Measurements from ENCODE around the gene HNRNPA1L2. TPM values are rescaled to one million over a fixed set of nuclear protein-coding genes. Genes with fewer than 3 reads are reported as not detected.
"Not testable (repeated sequence)": the region's sequence is repeated elsewhere in the genome, so short reads cannot be mapped to it uniquely, and the experiment has no call there.

HNRNPA1L2 gene
- total RNA-seq, 1 donor from 2014 or later: 9.3 TPM

DNA sequence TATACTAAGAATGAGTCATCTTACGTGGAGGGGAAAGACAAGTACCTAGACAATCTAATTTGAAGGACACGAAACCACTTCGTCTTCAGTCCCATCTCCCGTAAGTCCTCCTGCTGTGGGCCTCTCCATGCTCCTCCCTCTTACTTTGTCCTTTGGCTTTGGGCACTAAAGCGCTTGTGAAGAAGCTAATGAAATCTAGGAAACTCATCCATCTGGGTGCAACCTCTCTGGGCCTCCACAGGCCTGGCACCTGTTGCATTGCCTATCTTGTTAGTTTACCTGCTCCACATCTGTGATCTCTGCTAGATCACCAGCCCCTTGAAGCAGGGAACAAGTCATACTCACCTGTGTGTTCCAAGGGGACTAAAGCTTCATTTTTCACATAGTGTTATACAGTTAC, 32.1 kb upstream of the HNRNPA1L2 start:
- H3K27me3 Mint-ChIP-seq (ENCODE audit: low read depth): peaks cover 12% of the 10 kb centered on the region
- H3K4me1 Mint-ChIP-seq (ENCODE audit: low read depth); H3K4me3 Mint-ChIP-seq (ENCODE audit: low read depth); H3K36me3 Mint-ChIP-seq (ENCODE audit: low read depth); H3K27ac Mint-ChIP-seq; H3K9me3 Mint-ChIP-seq; intact Hi-C loops (cut with micrococcal nuclease); DNase-seq (ENCODE audit: low spot score): not testable (repeated sequence)

DNA sequence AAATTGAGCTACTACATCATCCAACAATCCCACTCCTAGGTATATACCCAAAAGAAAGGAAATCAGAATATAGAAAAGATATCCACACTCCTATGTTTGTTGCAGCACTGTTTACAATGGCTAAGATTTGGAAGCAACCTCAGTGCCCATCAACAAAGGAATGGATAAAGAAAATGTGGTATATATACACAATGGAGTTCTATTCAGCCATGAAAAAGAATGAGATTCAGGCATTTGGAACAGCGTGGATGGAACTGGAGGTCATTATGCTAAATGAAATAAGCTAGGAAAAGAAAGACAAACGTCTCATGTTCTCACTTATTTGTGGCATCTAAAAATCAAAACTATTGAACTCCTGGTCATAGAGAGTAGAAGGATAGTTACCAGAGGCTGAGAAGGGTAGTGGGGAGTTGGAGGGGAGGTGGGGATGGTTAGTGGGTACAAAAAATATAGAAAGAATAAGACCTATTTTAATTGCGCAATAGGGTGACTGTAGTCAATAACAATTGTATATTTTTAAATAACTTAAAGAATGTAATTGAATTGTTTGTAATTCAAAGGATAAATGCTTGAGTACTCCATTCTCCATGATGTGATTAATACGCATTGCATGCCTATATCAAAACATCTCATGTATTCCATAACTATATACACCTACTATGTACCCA, 27.0 kb upstream of the HNRNPA1L2 start:
- Mint-ChIP-seq H3K27ac (no peak overlapping the region), H3K27me3 (ENCODE audit: low read depth) (peaks cover 11% of the 10 kb centered on the region), H3K36me3 (ENCODE audit: low read depth) (no peaks in the 10 kb centered on the region), H3K4me1 (ENCODE audit: low read depth) (peaks cover 16% of the 10 kb centered on the region), H3K4me3 (ENCODE audit: low read depth) (peak overlapping the region; percentile 52), H3K9me3 (no peaks in the 10 kb centered on the region)
- intact Hi-C loops (cut with micrococcal nuclease): no loop called here
- no peak for DNase-seq (ENCODE audit: low spot score)

DNA sequence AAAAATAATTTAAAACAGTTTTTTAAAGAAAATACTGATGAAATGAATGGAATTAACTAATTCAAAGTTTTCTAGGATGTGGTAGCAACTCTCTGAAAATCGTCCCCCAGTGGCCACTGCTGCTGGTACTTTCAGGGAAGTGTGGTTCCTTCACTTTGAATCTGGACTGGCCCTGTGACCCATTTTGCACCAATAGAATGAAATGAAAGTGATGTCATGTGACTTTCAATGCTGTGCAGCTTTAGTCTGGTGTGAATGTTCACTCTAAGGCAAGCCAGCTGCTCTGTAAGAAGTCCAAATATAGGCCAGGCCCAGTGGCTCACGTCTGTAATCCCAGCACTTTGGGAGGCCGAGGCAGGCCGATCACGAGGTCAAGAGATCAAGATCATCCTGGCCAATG, 26.4 kb upstream of the HNRNPA1L2 start:
- H3K4me3 Mint-ChIP-seq (ENCODE audit: low read depth): peak overlapping the region; percentile 77
- peaks cover 16% of the 10 kb centered on the region for H3K4me1 Mint-ChIP-seq (ENCODE audit: low read depth)
- DNase-seq (ENCODE audit: low spot score): no peak
- intact Hi-C loops (cut with micrococcal nuclease): loop anchor here (2.0 kb wide), 1 partner anchor 161 kb away; the partner anchor contains the start of gene CKAP2
- H3K36me3 Mint-ChIP-seq (ENCODE audit: low read depth): no peaks in the 10 kb centered on the region
- H3K9me3 Mint-ChIP-seq: no peaks in the 10 kb centered on the region
- H3K27me3 Mint-ChIP-seq (ENCODE audit: low read depth): peaks cover 11% of the 10 kb centered on the region
- no peak overlapping the region for H3K27ac Mint-ChIP-seq

DNA sequence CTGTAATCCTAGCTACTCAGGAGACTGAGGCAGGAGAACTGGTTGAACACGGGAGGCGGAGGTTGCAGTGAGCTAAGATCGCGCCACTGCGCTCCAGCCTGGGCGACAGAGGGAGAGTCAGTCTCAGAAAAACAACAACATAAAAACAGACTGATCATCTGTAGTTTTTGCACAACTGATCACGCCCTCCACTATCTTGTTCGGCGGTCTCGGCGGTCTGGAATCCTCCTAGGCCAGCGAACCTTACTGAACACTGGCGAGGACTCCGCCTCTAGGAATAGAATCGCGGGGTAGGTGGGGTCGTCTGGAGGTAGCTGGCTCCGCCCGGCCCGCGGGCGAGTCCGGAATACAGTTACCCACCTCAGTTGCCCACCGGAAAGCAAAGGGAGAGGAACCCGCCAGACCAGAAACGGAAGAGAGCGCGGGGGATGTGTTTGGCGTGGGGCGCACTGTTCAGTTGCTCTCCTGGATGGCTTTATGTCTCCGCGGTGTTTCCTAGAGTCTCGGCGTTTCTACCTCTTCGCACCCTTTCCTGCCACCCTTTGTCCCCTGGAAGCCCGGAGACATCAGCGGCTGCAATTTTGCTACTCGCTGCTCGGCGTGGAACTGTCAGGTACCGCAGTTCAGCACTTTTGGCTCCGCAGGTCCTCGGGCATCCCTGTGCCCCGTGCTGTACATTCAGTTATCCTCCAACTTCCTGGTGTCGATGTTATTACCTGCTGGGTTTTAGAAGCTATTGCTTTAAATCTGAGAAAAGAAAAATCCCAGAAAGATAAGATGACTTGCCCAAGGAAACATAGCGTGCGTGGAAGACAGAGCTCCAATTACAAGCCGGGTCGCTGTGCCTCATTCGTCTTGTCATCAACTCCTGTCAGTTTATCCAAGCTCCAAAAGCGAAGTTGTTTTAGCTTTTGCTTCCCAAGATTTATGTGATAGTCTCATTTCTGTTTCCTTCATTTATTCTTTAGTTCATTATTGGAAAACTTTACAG, 24.9 kb upstream of the HNRNPA1L2 start:
- peak; percentile 80 for DNase-seq (ENCODE audit: low spot score)
- peak overlapping the region; percentile 99 for H3K4me3 Mint-ChIP-seq (ENCODE audit: low read depth)
- no peaks in the 10 kb centered on the region for H3K9me3 Mint-ChIP-seq
- peaks cover 4% of the 10 kb centered on the region for H3K36me3 Mint-ChIP-seq (ENCODE audit: low read depth)
- H3K27me3 Mint-ChIP-seq (ENCODE audit: low read depth): peaks cover 6% of the 10 kb centered on the region
- H3K4me1 Mint-ChIP-seq (ENCODE audit: low read depth): peaks cover 16% of the 10 kb centered on the region
- peak overlapping the region; percentile 89 for H3K27ac Mint-ChIP-seq
- intact Hi-C loops (cut with micrococcal nuclease): loop anchor here (1.0 to 2.0 kb wide), 3 partner anchors 35 to 605 kb away; partner anchors contain the start of genes ALG11, CKAP2 and SUGT1

DNA sequence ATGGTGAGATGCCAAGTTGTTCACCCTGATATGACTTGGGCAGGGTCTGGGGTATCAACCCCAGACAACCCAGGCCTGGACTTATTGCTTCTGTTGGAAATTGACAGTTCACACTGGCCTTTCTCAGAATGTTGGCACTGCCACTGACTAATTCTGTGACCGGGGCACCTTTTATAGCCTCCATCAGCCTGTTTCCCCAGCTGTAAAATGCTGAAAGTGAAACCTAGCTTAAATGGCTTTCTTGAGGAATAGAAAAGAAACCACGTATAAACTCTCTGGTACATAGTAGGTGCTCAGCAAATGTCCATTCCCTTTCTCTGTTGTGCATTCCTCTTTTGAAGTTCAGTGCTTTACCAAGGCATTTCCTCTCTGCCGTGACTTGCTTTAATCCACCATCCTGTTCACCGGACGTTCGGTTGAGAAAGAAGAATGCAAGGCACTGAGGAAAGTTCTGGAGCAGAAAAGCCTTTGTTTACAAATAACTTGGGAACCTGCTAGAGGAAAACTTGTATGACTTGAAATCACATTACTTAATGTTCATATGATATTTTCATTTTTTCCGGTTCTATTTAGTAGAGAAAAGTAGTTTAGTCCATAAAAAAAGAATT, 11.0 kb upstream of the HNRNPA1L2 start:
- H3K4me1 Mint-ChIP-seq (ENCODE audit: low read depth); DNase-seq (ENCODE audit: low spot score); H3K4me3 Mint-ChIP-seq (ENCODE audit: low read depth); intact Hi-C loops (cut with micrococcal nuclease); H3K27me3 Mint-ChIP-seq (ENCODE audit: low read depth); H3K9me3 Mint-ChIP-seq; H3K27ac Mint-ChIP-seq: not testable (repeated sequence)
- H3K36me3 Mint-ChIP-seq (ENCODE audit: low read depth): peaks cover 35% of the 10 kb centered on the region

DNA sequence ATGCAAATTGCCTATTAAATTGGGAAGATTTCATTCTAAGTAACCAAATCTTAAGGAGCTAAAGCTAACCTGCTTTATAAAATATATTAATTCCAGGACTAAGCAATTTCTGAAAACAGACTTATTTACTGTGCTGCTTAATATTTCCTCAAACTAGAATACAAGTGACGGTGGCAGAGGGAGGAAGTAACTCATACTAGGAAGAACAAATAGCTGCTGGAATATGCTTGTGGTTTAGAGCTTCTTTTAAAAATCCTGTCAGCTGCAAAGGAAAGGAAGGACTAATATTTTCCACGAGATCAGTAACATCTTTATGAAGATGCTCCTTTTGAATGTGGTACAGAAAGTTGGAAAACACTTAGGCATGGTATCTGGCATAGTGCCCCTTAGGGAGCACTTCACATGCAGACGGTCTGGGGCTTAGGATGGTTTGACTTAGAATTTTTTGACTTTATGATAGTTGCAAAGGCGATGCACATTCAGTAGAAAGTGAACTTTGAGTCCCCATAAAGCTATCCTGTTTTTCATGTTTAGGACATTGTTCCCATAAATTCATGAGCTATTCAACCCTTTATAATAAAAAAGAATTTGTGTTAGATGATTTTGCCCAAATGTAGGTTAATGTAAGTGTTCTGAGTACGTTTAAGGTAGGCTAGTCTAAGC, 3.4 kb upstream of the HNRNPA1L2 start:
- Mint-ChIP-seq H3K9me3 (no peaks in the 10 kb centered on the region), H3K27ac (no peak overlapping the region), H3K27me3 (ENCODE audit: low read depth) (no peaks in the 10 kb centered on the region), H3K36me3 (ENCODE audit: low read depth) (peaks cover 41% of the 10 kb centered on the region), H3K4me3 (ENCODE audit: low read depth) (no peak overlapping the region), H3K4me1 (ENCODE audit: low read depth) (peaks cover 4% of the 10 kb centered on the region)
- intact Hi-C loops (cut with micrococcal nuclease): no loop called here
- DNase-seq (ENCODE audit: low spot score): no peak

DNA sequence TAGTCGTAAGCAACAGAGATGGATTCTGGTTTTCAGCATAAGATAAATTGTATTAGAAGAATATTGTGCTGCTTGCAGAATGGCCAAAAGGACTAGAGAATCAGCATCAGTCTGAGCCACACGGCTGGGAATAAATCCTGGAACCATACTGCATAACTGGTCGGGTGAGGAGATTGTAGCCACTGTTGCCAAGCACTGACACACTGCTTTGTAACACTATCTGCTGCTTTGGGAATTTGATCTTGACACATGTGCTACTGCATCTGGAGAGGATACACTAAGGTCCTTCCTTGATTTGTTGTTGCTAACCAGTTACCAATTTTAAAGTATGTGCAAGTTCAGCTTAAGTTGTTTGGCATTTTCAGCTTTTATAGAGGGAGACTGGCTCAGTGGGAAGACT, 1.9 kb downstream of the HNRNPA1L2 start:
- DNase-seq (ENCODE audit: low spot score): no peak
- Mint-ChIP-seq H3K36me3 (ENCODE audit: low read depth) (peaks cover 47% of the 10 kb centered on the region), H3K4me1 (ENCODE audit: low read depth) (peaks cover 4% of the 10 kb centered on the region), H3K4me3 (ENCODE audit: low read depth) (no peak overlapping the region), H3K9me3 (no peaks in the 10 kb centered on the region), H3K27ac (no peak overlapping the region), H3K27me3 (ENCODE audit: low read depth) (no peaks in the 10 kb centered on the region)
- intact Hi-C loops (cut with micrococcal nuclease): no loop called here

DNA sequence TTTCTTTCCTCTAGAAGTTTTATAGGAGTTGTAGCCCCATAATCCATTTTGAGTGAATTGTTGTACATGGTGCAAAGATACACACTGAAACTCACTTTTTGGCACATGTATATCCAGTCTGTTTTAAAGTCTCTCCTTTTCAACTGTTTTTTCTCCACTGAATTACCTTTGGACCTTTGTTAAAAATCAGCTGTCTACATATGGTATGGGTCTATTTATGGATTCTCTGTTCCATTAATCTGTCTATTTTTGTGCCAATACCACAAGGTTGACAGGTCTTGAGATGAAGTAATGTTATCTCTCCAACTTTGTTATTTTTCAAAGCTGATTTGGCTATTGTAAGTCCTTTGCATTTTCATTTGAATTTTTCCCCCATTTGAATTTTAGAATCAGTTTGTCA, 4.7 kb downstream of the HNRNPA1L2 start:
- H3K4me1 Mint-ChIP-seq (ENCODE audit: low read depth): peaks cover 10% of the 10 kb centered on the region
- no peak for DNase-seq (ENCODE audit: low spot score)
- no peaks in the 10 kb centered on the region for H3K9me3 Mint-ChIP-seq
- peaks cover 47% of the 10 kb centered on the region for H3K36me3 Mint-ChIP-seq (ENCODE audit: low read depth)
- no peak overlapping the region for H3K4me3 Mint-ChIP-seq (ENCODE audit: low read depth)
- H3K27ac Mint-ChIP-seq: no peak overlapping the region
- intact Hi-C loops (cut with micrococcal nuclease): no loop called here
- no peaks in the 10 kb centered on the region for H3K27me3 Mint-ChIP-seq (ENCODE audit: low read depth)

DNA sequence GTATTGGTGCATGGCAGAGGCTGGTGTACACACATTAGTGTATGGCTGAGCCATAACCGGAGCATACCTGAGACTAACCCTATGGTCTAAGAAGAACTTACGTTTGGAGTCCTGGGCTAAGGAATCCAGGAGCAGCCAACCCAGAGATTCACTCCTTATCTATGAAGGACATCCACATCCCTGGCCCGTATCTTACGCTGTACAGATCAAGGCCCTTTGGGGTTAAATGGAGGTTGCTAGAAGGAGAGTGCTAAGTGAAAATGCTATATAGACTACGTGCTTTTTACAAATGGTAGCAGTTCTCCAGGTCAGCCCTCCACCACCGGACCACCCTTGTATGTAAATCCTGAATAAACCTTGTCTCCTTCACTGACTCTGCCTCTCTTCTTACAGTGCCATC, 8.5 kb downstream of the HNRNPA1L2 start:
- intact Hi-C loops (cut with micrococcal nuclease): loop anchor here (5.0 kb wide), 1 partner anchor 1198 kb away; the partner anchor contains the start of gene INTS6
- Mint-ChIP-seq H3K9me3 (no peaks in the 10 kb centered on the region), H3K4me3 (ENCODE audit: low read depth) (no peak overlapping the region), H3K27ac (peak overlapping the region; percentile 45), H3K27me3 (ENCODE audit: low read depth) (no peaks in the 10 kb centered on the region), H3K36me3 (ENCODE audit: low read depth) (peaks cover 29% of the 10 kb centered on the region), H3K4me1 (ENCODE audit: low read depth) (peaks cover 14% of the 10 kb centered on the region)
- DNase-seq (ENCODE audit: low spot score): no peak

DNA sequence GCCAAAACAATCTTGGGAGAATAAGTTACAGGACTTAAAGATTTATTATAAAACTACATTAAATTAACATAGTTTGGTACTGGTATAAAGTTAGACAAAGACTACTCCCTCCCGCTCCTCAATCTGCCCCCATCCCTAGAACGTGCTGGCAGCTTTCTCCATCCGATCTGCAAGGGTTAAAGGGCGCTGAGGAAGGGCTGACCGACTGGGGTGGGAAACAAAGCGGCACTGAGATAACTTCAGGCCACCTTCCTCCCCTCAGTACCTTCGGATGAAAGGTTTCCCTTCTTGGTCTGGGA, 9.6 kb downstream of the HNRNPA1L2 start:
- Mint-ChIP-seq H3K27ac (no peak overlapping the region), H3K36me3 (ENCODE audit: low read depth) (peaks cover 29% of the 10 kb centered on the region), H3K4me1 (ENCODE audit: low read depth) (peaks cover 14% of the 10 kb centered on the region), H3K9me3 (no peaks in the 10 kb centered on the region), H3K4me3 (ENCODE audit: low read depth) (no peak overlapping the region), H3K27me3 (ENCODE audit: low read depth) (no peaks in the 10 kb centered on the region)
- intact Hi-C loops (cut with micrococcal nuclease): loop anchor here (1.0 to 5.0 kb wide), 5 partner anchors 35 to 1200 kb away; partner anchors contain the start of genes CKAP2 and INTS6
- no peak for DNase-seq (ENCODE audit: low spot score)

DNA sequence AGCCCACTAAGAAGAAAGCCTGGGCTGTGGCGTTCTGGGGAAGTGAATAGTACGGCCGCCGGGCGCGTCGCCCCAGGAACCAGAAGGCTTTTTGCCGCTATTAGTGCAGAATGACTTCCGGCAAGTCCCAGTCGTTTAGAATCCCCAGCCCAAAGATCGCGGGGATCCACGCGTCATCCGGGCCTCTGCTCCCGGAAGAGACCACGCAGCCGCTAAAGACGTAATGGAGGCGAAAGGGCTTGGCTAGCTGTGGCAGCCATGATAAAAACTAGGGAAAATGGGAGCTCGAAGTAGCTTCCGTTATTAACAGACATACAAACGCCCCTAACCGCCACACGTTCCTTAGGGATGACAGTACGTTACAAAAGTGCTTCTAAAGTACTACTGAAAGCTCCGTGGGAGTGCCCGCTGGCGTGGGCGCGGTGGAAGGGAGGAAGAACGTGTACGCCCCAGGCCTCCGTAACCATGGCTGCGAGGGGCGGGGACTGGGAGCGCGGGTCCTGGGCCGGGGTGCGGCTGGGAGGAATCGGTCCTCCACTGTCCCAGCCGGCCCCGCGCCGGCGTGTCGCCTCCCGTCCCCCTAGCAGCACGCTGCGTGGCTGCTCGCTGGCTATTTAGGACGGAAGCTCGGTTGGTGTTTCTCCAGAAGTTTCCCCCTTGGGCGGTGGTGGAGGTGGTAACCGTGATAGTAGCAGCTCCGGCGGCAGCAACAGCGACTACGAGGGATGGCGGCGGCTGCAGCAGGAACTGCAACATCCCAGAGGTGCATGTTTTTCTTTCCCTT, 10.2 kb downstream of the HNRNPA1L2 start, which contains the start of gene SUGT1:
TSS of gene SUGT1 (plus strand) at position 641 of the 784 bp plus-strand sequence. CDS start at position 726, 85 bp downstream.
- intact Hi-C loops (cut with micrococcal nuclease): loop anchor here (1.0 to 5.0 kb wide), 5 partner anchors 35 to 1200 kb away; partner anchors contain the start of genes CKAP2 and INTS6
- no peaks in the 10 kb centered on the region for H3K9me3 Mint-ChIP-seq
- no peak within 1 kb of the TSS for H3K27ac Mint-ChIP-seq
- H3K4me3 Mint-ChIP-seq (ENCODE audit: low read depth): no peak within 1 kb of the TSS
- DNase-seq (ENCODE audit: low spot score): peak; percentile 94
- H3K4me1 Mint-ChIP-seq (ENCODE audit: low read depth): peaks cover 14% of the 10 kb centered on the region
- peaks cover 29% of the 10 kb centered on the region for H3K36me3 Mint-ChIP-seq (ENCODE audit: low read depth)
- no peaks in the 10 kb centered on the region for H3K27me3 Mint-ChIP-seq (ENCODE audit: low read depth)

DNA sequence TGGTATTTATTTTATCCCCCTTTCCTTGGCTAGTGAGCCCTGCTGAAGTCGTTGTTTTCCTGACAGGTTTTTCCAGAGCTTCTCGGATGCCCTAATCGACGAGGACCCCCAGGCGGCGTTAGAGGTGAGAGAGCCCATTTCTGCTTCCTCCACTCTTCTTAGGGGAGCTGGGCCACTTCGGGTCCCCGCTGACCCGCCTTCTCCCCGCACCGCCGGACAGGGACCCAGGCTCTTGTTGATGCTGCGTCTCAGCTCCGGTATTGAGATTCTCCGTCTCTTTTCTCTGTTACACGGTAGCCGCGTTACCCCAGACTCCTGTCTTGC, 10.7 kb downstream of the HNRNPA1L2 start:
- H3K4me1 Mint-ChIP-seq (ENCODE audit: low read depth): peaks cover 14% of the 10 kb centered on the region
- no peak overlapping the region for H3K4me3 Mint-ChIP-seq (ENCODE audit: low read depth)
- H3K27me3 Mint-ChIP-seq (ENCODE audit: low read depth): no peaks in the 10 kb centered on the region
- no peak for DNase-seq (ENCODE audit: low spot score)
- no peak overlapping the region for H3K27ac Mint-ChIP-seq
- peaks cover 29% of the 10 kb centered on the region for H3K36me3 Mint-ChIP-seq (ENCODE audit: low read depth)
- H3K9me3 Mint-ChIP-seq: no peaks in the 10 kb centered on the region
- intact Hi-C loops (cut with micrococcal nuclease): loop anchor here (1.0 to 5.0 kb wide), 5 partner anchors 36 to 1201 kb away; partner anchors contain the start of genes CKAP2 and INTS6

All from activated T-helper 2 cell treated with anti-CD3 and anti-CD28 coated beads, Interferon-gamma antibody, Interleukin-2, Interleukin-4, amounts not matched to agents 10 μg/mL and 5 μg/mL and 100 μg/mL, durations not matched to agents 14 hours and 24 hours and 36 hours (primary cell).